Right lobe of liver (tissue), 4 donors: ENCODE measurements around the gene MGRN1.

Source experiments
- CTCF ChIP-seq, 4 donors: fragments of 200-600 bp in 3 of 4; fragments of 450-650 bp in 1 of 4; IDR thresholded peaks; one replicate each; pipeline versions ENCODE4 v1.5.1 to v1.8.0; 2016 to 2022; ENCODE audit warnings: antibody characterized with exemption in 4 of 4, mild to moderate bottlenecking in 2 of 4
- POLR2A ChIP-seq: fragments of 450-650 bp; IDR thresholded peaks from one replicate; pipeline ENCODE4 v1.6.1; 2017; ENCODE audit warnings: antibody characterized with exemption, mild to moderate bottlenecking
- donor health status: DM: no; HTN: no; CAD: no.
- donor health status: DM: no; HTN: no; CAD: no.
- donor health status: DM: no; HTN: yes; CAD: no.

- TF ChIP-seq CTCF (IDR thresholded peaks at IDR 0.05) (no peak), POLR2A (no peak)
Measured at GRCh38 chr16:4580250-4580649, 44.4 kb upstream of the MGRN1 start.
